ENCODE data around the gene FAM78A.
"Not testable (repeated sequence)": the region's sequence is repeated elsewhere in the genome, so short reads cannot be mapped to it uniquely, and the experiment has no call there.

Gene FAM78A

GRCh38 chr9:131236161-131236560 is 40.1 kb downstream of the FAM78A start:
- DNase-seq, result no peak

GRCh38 chr9:131235480-131235851 is 40.8 kb downstream of the FAM78A start:
- no peak for DNase-seq

- DNase-seq, result no peak
Observed at GRCh38 chr9:131234799-131235479, 41.4 kb downstream of the FAM78A start.

- no peak for DNase-seq
Observed at GRCh38 chr9:131233995-131234394, 42.3 kb downstream of the FAM78A start.

GRCh38 chr9:131233556-131233955 is 42.8 kb downstream of the FAM78A start:
- DNase-seq, result no peak

- no peak for DNase-seq
Observed at GRCh38 chr9:131228988-131229387, 47.3 kb downstream of the FAM78A start.

- DNase-seq, result no peak
Observed at GRCh38 chr9:131227959-131228460, 48.3 kb downstream of the FAM78A start.

- DNase-seq, result no peak
Observed at GRCh38 chr9:131227112-131227958, 49.0 kb downstream of the FAM78A start.

GRCh38 chr9:131226226-131226625 is 50.1 kb downstream of the FAM78A start:
- DNase-seq, result no peak

- no peak for DNase-seq
Observed at GRCh38 chr9:131222460-131222859, 53.9 kb downstream of the FAM78A start.

- DNase-seq, result no peak
Observed at GRCh38 chr9:131220485-131220884, 55.8 kb downstream of the FAM78A start.

- DNase-seq, result no peak
Observed at GRCh38 chr9:131218370-131218769, 57.9 kb downstream of the FAM78A start.

GRCh38 chr9:131217331-131218031 is 58.8 kb downstream of the FAM78A start:
- no peak for DNase-seq

GRCh38 chr9:131216806-131217205 is 59.5 kb downstream of the FAM78A start:
- no peak for DNase-seq

- no peak for DNase-seq
Observed at GRCh38 chr9:131214876-131215275, 61.4 kb downstream of the FAM78A start.

- DNase-seq, result no peak
Observed at GRCh38 chr9:131214286-131214856, 61.9 kb downstream of the FAM78A start.

GRCh38 chr9:131211920-131212319 is 64.4 kb downstream of the FAM78A start:
- not testable (repeated sequence) for DNase-seq
